ENCODE measurements around the gene FARS2. TPM values are rescaled to one million over a fixed set of nuclear protein-coding genes. Genes with fewer than 3 reads are reported as not detected.

Gene FARS2
- total RNA-seq (10 to 100 TPM; 26.4 to 31.4 TPM), polyA plus RNA-seq (10 to 100 TPM in 1 of 2 donors, 1 to 10 TPM in 1; 9.2 to 12.5 TPM)
- long read RNA-seq, donor 1, transcript FARS2-201 (7 exons, 1,663 nt): major isoform, 8 of 18 reads
- long read RNA-seq, donor 1, partial matches to known transcripts: 10 of 18 reads
- long read RNA-seq, donor 1, other reads (novel, unspliced or antisense): 0 of 18 reads
- long read RNA-seq, donor 2: 0 reads
- long read RNA-seq, donor 3, partial matches to known transcripts: 0 of 3 reads
- long read RNA-seq, donor 3, other reads (novel, unspliced or antisense): 0 of 3 reads
- long read RNA-seq, donor 4, partial matches to known transcripts: 6 of 7 reads
- long read RNA-seq, donor 4, other reads (novel, unspliced or antisense): 0 of 7 reads
- long read RNA-seq, donor 5, partial matches to known transcripts: 0 of 2 reads
- long read RNA-seq, donor 5, other reads (novel, unspliced or antisense): 0 of 2 reads

- 0 to 1% methylated on average over 72 to 85 of the region's 85 CpGs for WGBS, 2 donors
- peak within 1 kb of the TSS; percentile 89 for H3K4me3 ChIP-seq
These were observed at the start of gene FARS2, which contains the start of gene LYRM4 for GRCh38 chr6:5260661-5261544. Gene FARS2, plus strand, starts transcription at chr6:5261513. Gene LYRM4, minus strand, starts transcription at chr6:5260950. Its CDS starts 217 bp downstream, at chr6:5260733.

GRCh38 chr6:5213836-5214235 lies 47.5 kb upstream of the FARS2 start:
- DNase-seq (no peak), ATAC-seq (ENCODE audit: insufficient read depth, low FRiP score) (no peak)
- Histone ChIP-seq H3K36me3 (ENCODE audit: control insufficient read depth in 4 of 4, insufficient read depth in 4 of 4, low read length in 4 of 4) (peaks cover 0 to 6% (median 2%) of the 10 kb centered on the region in 4 donors), H3K9me3 (ENCODE audit: control insufficient read depth in 4 of 4, insufficient read depth in 3 of 4, low read length in 3 of 4) (no peaks in the 10 kb centered on the region), H3K27ac (ENCODE audit: low read depth in 1 of 2, low read length in 1 of 2) (no peak overlapping the region), H3K4me1 (ENCODE audit: control insufficient read depth in 5 of 5, insufficient read depth in 5 of 5, low read length in 5 of 5) (peaks cover 0 to 31% (median 3%) of the 10 kb centered on the region in 5 donors), H3K9ac (ENCODE audit: insufficient read depth in 1 of 2, low read length in 2 of 2) (no peak overlapping the region), H3K27me3 (ENCODE audit: control insufficient read depth in 3 of 3, insufficient read depth in 3 of 3, low read length in 2 of 3) (no peaks in the 10 kb centered on the region), H3K4me3 (no peak overlapping the region)
- WGBS, 2 donors: 84 to 87% methylated on average over 8 of the region's 8 CpGs
- no peak for TF ChIP-seq CTCF (IDR thresholded peaks at IDR 0.05; ENCODE audit: control extremely low read depth, extremely low read depth)

More at GRCh38 chr6:5260661-5261544, at the start of gene FARS2, which contains the start of gene LYRM4:
- DNase-seq (peak; percentile 92 to 95 (median 95)), ATAC-seq (ENCODE audit: insufficient read depth, low FRiP score) (peak; percentile 98)
- Histone ChIP-seq H3K36me3 (ENCODE audit: control insufficient read depth in 4 of 4, insufficient read depth in 4 of 4, low read length in 4 of 4) (no peaks in the 10 kb centered on the region), H3K4me1 (ENCODE audit: control insufficient read depth in 5 of 5, insufficient read depth in 5 of 5, low read length in 5 of 5) (peaks cover 0 to 18% (median 4%) of the 10 kb centered on the region in 5 donors), H3K9me3 (ENCODE audit: control insufficient read depth in 4 of 4, insufficient read depth in 3 of 4, low read length in 3 of 4) (no peaks in the 10 kb centered on the region), H3K27ac (ENCODE audit: low read depth in 1 of 2, low read length in 1 of 2) (peak within 1 kb of the TSS; percentile 96 to 98), H3K27me3 (ENCODE audit: control insufficient read depth in 3 of 3, insufficient read depth in 3 of 3, low read length in 2 of 3) (no peaks in the 10 kb centered on the region), H3K9ac (ENCODE audit: insufficient read depth in 1 of 2, low read length in 2 of 2) (peak within 1 kb of the TSS; percentile 50 to 99)
- no peak for TF ChIP-seq CTCF (IDR thresholded peaks at IDR 0.05; ENCODE audit: control extremely low read depth, extremely low read depth)

GRCh38 chr6:5214570-5215052 lies 46.7 kb upstream of the FARS2 start:
- DNase-seq (peak; percentile 87 to 93 (median 89)), ATAC-seq (ENCODE audit: insufficient read depth, low FRiP score) (no peak)
- H3K9ac ChIP-seq (ENCODE audit: insufficient read depth in 1 of 2, low read length in 2 of 2): no peak overlapping the region
- H3K36me3 ChIP-seq (ENCODE audit: control insufficient read depth in 4 of 4, insufficient read depth in 4 of 4, low read length in 4 of 4): peaks cover 0 to 6% (median 2%) of the 10 kb centered on the region in 4 donors
- H3K4me3 ChIP-seq: no peak overlapping the region
- WGBS, 2 donors: 52 to 59% methylated on average over 10 of the region's 10 CpGs
- peaks cover 0 to 29% (median 3%) of the 10 kb centered on the region in 5 donors for H3K4me1 ChIP-seq (ENCODE audit: control insufficient read depth in 5 of 5, insufficient read depth in 5 of 5, low read length in 5 of 5)
- no peaks in the 10 kb centered on the region for H3K9me3 ChIP-seq (ENCODE audit: control insufficient read depth in 4 of 4, insufficient read depth in 3 of 4, low read length in 3 of 4)
- H3K27me3 ChIP-seq (ENCODE audit: control insufficient read depth in 3 of 3, insufficient read depth in 3 of 3, low read length in 2 of 3): no peaks in the 10 kb centered on the region
- TF ChIP-seq CTCF (IDR thresholded peaks at IDR 0.05; ENCODE audit: control extremely low read depth, extremely low read depth): peak; percentile 16
- H3K27ac ChIP-seq (ENCODE audit: low read depth in 1 of 2, low read length in 1 of 2): no peak overlapping the region
